Inflammatory macrophage (primary cell): ENCODE results near the gene NAGS.
"Not testable (repeated sequence)": the region's sequence is repeated elsewhere in the genome, so short reads cannot be mapped to it uniquely, and the experiment has no call there.

ENCODE experiments used
- DNase-seq, 2 donors: peaks; one replicate each; pipeline ENCODE4 v3.0.0-alpha.2; 2020 to 2022
- total RNA-seq, 18 experiments: gene quantifications; one replicate each; lab custom pipeline; 2026; ENCODE audit warnings: mixed read lengths in 6 of 18, inconsistent platforms in 2 of 18; lab: John Stamatoyannopoulos, UW

NAGS gene
- 0.17 to 2.1 (median 0.73) reads per million in 18 experiments for total RNA-seq

GRCh38 chr17:44004077-44004760 is at the start of gene NAGS:
Gene NAGS (plus strand): TSS chr17:44004622. CDS start chr17:44004664, 42 bp downstream.
- no peak for DNase-seq

GRCh38 chr17:43956222-43956621 is 48.2 kb upstream of the NAGS start:
- DNase-seq = no peak

GRCh38 chr17:43958748-43959352 is 45.6 kb upstream of the NAGS start:
- no peak for DNase-seq

GRCh38 chr17:43961292-43961691 is 43.1 kb upstream of the NAGS start:
- DNase-seq = not testable (repeated sequence)

GRCh38 chr17:43961954-43962353 is 42.5 kb upstream of the NAGS start:
- DNase-seq = no peak

GRCh38 chr17:43962479-43962878 is 41.9 kb upstream of the NAGS start:
- DNase-seq = no peak

GRCh38 chr17:43966276-43966675 is 38.1 kb upstream of the NAGS start:
- no peak for DNase-seq

- no peak for DNase-seq
Measured at GRCh38 chr17:43967251-43967875, 37.1 kb upstream of the NAGS start.

GRCh38 chr17:43970366-43970765 is 34.1 kb upstream of the NAGS start:
- no peak for DNase-seq

- not testable (repeated sequence) for DNase-seq
Measured at GRCh38 chr17:43971436-43971835, 33.0 kb upstream of the NAGS start.

- DNase-seq = not testable (repeated sequence)
Measured at GRCh38 chr17:43972444-43973212, 31.8 kb upstream of the NAGS start.

- DNase-seq = no peak
Measured at GRCh38 chr17:43974382-43975266, 29.8 kb upstream of the NAGS start.

- no peak for DNase-seq
Measured at GRCh38 chr17:43975898-43976297, 28.5 kb upstream of the NAGS start.

GRCh38 chr17:43976963-43977837 is 27.2 kb upstream of the NAGS start:
- no peak for DNase-seq

GRCh38 chr17:43978078-43978477 is 26.3 kb upstream of the NAGS start:
- DNase-seq = no peak

GRCh38 chr17:43979011-43979410 is 25.4 kb upstream of the NAGS start:
- no peak for DNase-seq

GRCh38 chr17:43979671-43980070 is 24.8 kb upstream of the NAGS start:
- no peak for DNase-seq

- DNase-seq = no peak
Measured at GRCh38 chr17:43982171-43982570, 22.3 kb upstream of the NAGS start.

- no peak for DNase-seq
Measured at GRCh38 chr17:43983196-43983514, 21.3 kb upstream of the NAGS start.

- no peak for DNase-seq
Measured at GRCh38 chr17:43983515-43984411, 20.7 kb upstream of the NAGS start.
